VCaP (cell line): ENCODE results near the gene HIP1.

Experiments used
- H3K27ac ChIP-seq: fragments of 450-650 bp; 2 replicates; pipeline ENCODE4 v1.5.1; 2017
- CTCF ChIP-seq: fragments of 450-650 bp; conservative IDR thresholded peaks from 2 replicates; pipeline ENCODE4 v1.5.1; 2017; ENCODE audit warnings: mild to moderate bottlenecking, moderate library complexity

The HIP1 gene

GRCh38 chr7:75662579-75663301 lies 76.0 kb downstream of the HIP1 start:
- no peak for TF ChIP-seq CTCF
- H3K27ac ChIP-seq = no peak overlapping the region

- no peak for TF ChIP-seq CTCF
- H3K27ac ChIP-seq = no peak overlapping the region
Measured at GRCh38 chr7:75660566-75661215, 78.0 kb downstream of the HIP1 start.

- no peak overlapping the region for H3K27ac ChIP-seq
- no peak for TF ChIP-seq CTCF
Measured at GRCh38 chr7:75658802-75659201, 79.9 kb downstream of the HIP1 start.

- no peak overlapping the region for H3K27ac ChIP-seq
- TF ChIP-seq CTCF = no peak
Measured at GRCh38 chr7:75658369-75658768, 80.4 kb downstream of the HIP1 start.

GRCh38 chr7:75657866-75658265 lies 80.9 kb downstream of the HIP1 start:
- no peak for TF ChIP-seq CTCF
- no peak overlapping the region for H3K27ac ChIP-seq

- TF ChIP-seq CTCF = no peak
- H3K27ac ChIP-seq = no peak overlapping the region
Measured at GRCh38 chr7:75656740-75657139, 82.0 kb downstream of the HIP1 start.

- TF ChIP-seq CTCF = no peak
- H3K27ac ChIP-seq = no peak overlapping the region
Measured at GRCh38 chr7:75655536-75655935, 83.2 kb downstream of the HIP1 start.
